HG03175 (cell line): Measurements from ENCODE around the gene CFH.
"Not testable (repeated sequence)": the region's sequence is repeated elsewhere in the genome, so short reads cannot be mapped to it uniquely, and the experiment has no call there.

Experiments used
- ATAC-seq: cut with Tn5 transposase; IDR thresholded peaks from one replicate; pipeline ENCODE4 v1.9.1; 2021; ENCODE audit warnings: mild to moderate bottlenecking, moderate library complexity; ENCODE audit not compliant: unreplicated experiment

CFH gene

GRCh38 chr1:196651637-196652215 is at the start of gene CFH:
Gene CFH, plus strand, starts transcription at chr1:196652043. Its CDS starts 75 bp downstream, at chr1:196652118.
- ATAC-seq = no peak

DNA sequence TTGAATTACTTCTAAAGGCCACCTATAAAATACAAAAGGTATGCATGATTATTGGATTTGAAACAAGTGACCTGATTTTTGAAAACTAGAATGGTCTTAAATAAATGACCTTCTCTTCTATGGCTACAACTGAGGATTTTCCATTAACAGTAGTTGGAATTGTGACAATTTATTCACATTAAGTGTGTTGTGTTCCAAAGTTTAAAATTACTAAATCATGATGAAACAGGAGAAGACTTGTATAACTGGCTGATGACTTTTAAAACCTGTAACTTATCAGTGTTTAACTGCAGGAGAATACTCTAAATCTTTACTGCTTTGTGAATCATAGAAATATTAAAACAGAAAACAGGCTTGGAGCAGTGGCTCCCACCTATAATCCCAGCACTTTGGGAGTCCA is 48.2 kb upstream of the CFH start:
- no peak for ATAC-seq

DNA sequence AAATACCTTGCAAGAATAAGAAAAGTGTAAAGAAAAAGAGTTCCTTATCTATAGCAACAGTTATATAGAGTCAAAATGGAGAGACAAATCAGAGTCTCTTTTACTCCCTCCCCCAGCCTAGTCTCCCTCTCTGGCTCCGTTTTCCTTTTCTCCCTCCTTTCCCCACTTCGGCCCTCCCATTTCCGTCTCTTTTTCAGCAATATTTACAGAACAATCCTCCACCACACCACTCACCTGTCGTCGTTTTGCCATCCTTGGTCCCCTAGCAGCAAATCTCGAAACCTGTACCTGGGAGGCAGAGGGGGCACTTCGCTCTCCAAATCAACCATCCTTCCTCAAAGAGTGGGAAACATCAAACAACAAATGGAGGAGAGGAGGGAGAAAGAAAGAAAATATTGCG is 43.9 kb upstream of the CFH start:
- no peak for ATAC-seq

GRCh38 chr1:196608390-196609369 is 43.2 kb upstream of the CFH start, which contains the start of gene KCNT2:
Gene KCNT2, minus strand, starts transcription at chr1:196608440. Its CDS starts 131 bp downstream, at chr1:196608309.
- peak; percentile 55 for ATAC-seq

GRCh38 chr1:196609370-196609737 is 42.5 kb upstream of the CFH start:
- peak; percentile 23 for ATAC-seq

DNA sequence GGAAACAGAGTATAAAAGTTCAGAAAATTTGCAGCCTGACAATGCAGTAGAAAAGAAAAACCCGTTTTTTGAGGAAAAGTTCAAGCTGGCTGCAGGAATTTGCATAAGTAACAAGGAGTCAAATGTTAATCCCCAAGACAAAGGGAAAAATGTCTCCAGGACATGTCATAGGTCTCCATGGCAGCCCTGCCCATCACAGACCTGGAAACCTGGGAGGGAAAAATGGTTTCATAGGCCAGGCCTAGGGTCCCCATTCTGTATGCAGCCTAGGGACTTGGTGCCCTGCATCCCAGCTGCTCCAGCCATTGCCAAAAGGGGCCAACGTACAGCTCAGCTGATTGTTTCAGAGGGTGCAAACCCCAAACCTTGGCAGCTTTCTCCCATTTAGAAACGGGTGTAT is 40.0 kb upstream of the CFH start:
- ATAC-seq = no peak

- no peak for ATAC-seq
Observed at GRCh38 chr1:196619721-196620120, 32.1 kb upstream of the CFH start.

- ATAC-seq = no peak
Observed at GRCh38 chr1:196623079-196623478, 28.8 kb upstream of the CFH start.

- no peak for ATAC-seq
Observed at GRCh38 chr1:196628838-196629237, 23.0 kb upstream of the CFH start.

DNA sequence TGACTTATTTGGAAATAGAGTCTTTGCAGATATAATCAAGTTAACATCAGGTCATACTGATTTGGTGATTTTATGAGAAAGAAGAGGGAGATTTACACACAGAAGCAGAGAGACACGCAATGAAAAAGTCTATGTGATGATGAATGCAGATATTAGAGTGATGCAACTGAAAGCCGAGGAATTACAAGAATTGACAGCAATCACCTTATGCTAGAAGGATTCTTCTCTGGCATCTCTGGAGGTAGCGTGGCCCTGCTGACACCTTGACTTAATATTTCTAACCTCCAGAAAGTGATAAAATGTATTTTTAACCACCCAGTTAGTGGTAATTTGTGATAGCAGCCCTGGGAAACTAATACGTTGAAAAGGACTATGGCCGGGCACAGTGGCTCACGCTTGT is 14.2 kb upstream of the CFH start:
- no peak for ATAC-seq

- ATAC-seq = no peak
Observed at GRCh38 chr1:196638466-196638865, 13.4 kb upstream of the CFH start.

DNA sequence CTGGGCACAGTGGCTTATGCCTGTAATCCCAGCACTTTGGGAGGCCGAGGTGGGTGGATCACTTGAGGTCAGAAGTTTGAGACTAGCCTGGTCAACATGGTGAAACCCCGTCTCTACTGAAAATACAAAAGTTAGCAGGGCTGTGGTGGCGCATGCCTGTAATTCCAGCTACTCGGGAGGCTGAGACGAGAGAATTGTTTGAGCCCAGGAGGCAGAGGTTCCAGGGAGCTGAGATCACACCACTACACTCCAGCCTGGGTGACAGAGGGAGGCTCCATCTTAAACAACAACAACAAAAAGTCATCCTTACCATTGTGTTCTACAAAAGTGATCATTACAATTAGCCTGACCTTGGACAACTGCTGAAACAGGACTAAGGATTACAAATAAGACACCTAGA is 12.6 kb upstream of the CFH start:
- not testable (repeated sequence) for ATAC-seq

DNA sequence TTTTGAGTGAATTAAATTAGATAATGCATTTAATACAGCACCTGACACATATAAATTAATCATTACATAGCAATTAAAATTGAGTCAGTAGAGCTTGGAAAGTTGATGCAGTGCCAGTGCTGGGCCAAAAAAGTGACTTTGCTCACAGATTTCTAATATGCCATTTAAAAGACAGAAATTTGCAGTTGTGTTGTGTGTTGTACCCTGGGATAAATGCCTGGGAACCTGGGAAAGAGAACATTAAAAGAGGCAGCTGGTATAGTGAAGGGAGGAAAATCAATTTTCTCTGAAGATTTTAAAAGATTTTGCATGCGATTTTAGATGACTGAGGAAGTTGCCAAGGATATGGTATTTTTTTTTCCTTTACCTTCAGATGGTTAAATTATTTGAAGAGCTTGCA is 10.9 kb upstream of the CFH start:
- ATAC-seq = no peak

GRCh38 chr1:196649990-196650389 is 1.9 kb upstream of the CFH start:
- no peak for ATAC-seq

- ATAC-seq = no peak
Observed at GRCh38 chr1:196650403-196650802, 1.4 kb upstream of the CFH start.

- ATAC-seq = no peak
Observed at GRCh38 chr1:196651079-196651478, 764 bp upstream of the CFH start.

DNA sequence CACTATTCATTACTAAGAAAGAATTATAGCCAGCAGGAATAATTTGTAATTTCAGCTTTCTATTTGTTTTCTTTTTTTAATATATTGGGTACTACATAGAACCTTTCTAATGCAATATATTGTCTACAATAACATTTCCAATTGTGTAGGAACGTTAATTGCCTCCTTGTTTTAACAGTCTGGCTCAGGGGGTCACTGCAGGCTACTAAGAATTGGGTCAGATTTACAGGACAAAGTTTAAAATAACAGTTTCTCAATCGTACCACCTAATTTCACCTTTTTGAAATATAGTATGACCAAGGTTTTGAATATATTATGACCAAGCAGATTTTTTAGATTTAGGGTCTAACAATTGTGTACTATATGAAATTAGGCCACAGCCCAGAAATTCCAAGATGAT is 2.4 kb downstream of the CFH start:
- no peak for ATAC-seq

DNA sequence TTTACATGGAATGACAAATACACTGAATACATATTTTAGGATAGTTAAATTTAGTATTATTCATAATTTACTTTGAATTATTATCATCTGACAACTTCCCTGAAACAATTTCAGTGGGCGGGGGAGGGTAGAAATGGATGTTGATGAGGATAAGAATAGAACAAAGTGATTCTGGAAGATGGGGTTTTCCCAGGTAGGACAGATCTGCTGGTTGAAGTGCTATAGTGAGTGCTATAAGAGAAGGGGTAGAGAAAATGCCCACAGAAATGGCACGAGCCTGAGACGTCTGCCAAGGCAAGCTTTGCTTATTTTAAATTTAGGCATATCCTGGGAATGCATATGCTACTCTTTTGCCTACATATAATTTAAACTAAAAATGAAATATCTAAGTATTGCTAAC is 3.2 kb downstream of the CFH start:
- ATAC-seq = no peak

GRCh38 chr1:196655494-196655893 is 3.7 kb downstream of the CFH start:
- no peak for ATAC-seq

DNA sequence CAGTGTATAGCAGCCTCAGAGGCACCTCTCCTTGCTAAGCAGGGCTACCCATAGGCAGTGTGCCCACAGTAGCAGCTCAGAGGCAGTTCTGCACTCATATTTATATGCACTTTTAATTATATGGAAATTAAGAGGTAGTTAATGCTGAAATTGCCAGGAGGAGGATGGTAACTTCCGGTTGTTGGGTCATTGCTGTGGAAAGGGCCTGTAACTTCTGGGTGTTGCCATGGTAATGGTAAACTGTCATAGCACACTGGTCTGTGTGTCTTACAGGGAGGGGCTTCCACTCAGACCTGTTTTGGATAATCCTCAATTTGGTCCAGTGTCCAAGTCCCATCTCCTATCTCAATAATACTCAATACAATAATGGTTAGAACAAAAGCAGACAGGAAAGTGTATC is 7.6 kb downstream of the CFH start:
- no peak for ATAC-seq

GRCh38 chr1:196660272-196660671 is 8.4 kb downstream of the CFH start:
- no peak for ATAC-seq

- peak; percentile 79 for ATAC-seq
Observed at GRCh38 chr1:196660852-196661251, 9.0 kb downstream of the CFH start.
